ENCODE measurements around the gene IMMP2L.

DNA sequence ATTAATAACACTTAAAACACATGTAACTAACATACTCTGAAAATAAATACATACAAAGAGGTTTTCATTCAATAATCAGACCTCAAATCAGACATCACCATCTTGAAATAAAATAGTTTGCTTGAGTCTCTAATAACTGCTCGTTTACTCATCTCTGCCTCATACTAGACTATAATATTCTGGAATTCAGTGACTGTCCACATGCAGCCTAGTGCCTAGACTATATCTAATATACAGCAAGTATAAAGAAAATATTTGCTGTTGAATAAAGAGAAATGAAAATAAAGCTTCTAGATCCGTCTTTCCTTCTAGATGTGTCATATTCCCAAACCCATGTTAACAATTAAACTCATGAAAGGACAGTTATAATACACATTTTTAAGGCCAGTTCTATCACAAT, 707.6 kb downstream of the IMMP2L start:
- TF ChIP-seq CTCF (conservative IDR thresholded peaks at IDR 0.05; ENCODE audit: low read depth, low read length) (no peak), POLR2A (IDR thresholded peaks at IDR 0.05; ENCODE audit: low read depth, low read length) (no peak), SMC3 (IDR thresholded peaks at IDR 0.05; ENCODE audit: low read depth, low read length) (no peak), CEBPB (IDR thresholded peaks at IDR 0.05; ENCODE audit: low read depth, low read length) (no peak), RFX5 (IDR thresholded peaks at IDR 0.05; ENCODE audit: low read depth, low read length) (no peak)
- TF ChIP-seq, protein P1, sequence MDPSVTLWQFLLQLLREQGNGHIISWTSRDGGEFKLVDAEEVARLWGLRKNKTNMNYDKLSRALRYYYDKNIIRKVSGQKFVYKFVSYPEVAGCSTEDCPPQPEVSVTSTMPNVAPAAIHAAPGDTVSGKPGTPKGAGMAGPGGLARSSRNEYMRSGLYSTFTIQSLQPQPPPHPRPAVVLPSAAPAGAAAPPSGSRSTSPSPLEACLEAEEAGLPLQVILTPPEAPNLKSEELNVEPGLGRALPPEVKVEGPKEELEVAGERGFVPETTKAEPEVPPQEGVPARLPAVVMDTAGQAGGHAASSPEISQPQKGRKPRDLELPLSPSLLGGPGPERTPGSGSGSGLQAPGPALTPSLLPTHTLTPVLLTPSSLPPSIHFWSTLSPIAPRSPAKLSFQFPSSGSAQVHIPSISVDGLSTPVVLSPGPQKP (IDR thresholded peaks at IDR 0.05; ENCODE audit: borderline replicate concordance, low read depth, low read length), result no peak
